ENCODE measurements around the gene AHDC1.
A peak's percentile ranks its signal among the peaks of the same experiment; 100 is the strongest.

The AHDC1 gene

GRCh38 chr1:27527223-27527889, 76.6 kb downstream of the AHDC1 start:
- peak; percentile 99 for DNase-seq

- peak; percentile 62 for DNase-seq
Observed at GRCh38 chr1:27526569-27527222, 77.2 kb downstream of the AHDC1 start.

- DNase-seq = peak; percentile 80
Observed at GRCh38 chr1:27525296-27526272, 78.4 kb downstream of the AHDC1 start.

GRCh38 chr1:27523337-27524020, 80.5 kb downstream of the AHDC1 start:
- no peak for DNase-seq

GRCh38 chr1:27522432-27523336, 81.3 kb downstream of the AHDC1 start:
- peak; percentile 84 for DNase-seq

GRCh38 chr1:27521861-27522431, 82.0 kb downstream of the AHDC1 start:
- no peak for DNase-seq

- no peak for DNase-seq
Observed at GRCh38 chr1:27521336-27521831, 82.6 kb downstream of the AHDC1 start.

- peak; percentile 9 for DNase-seq
Observed at GRCh38 chr1:27520651-27521050, 83.3 kb downstream of the AHDC1 start.

GRCh38 chr1:27519331-27520258, 84.3 kb downstream of the AHDC1 start:
- peak; percentile 63 for DNase-seq

- no peak for DNase-seq
Observed at GRCh38 chr1:27518808-27519207, 85.1 kb downstream of the AHDC1 start.

GRCh38 chr1:27517907-27518718, 85.8 kb downstream of the AHDC1 start:
- DNase-seq = no peak

GRCh38 chr1:27517301-27517700, 86.6 kb downstream of the AHDC1 start:
- no peak for DNase-seq

- no peak for DNase-seq
Observed at GRCh38 chr1:27515626-27516025, 88.3 kb downstream of the AHDC1 start.

GRCh38 chr1:27513958-27514357, 90.0 kb downstream of the AHDC1 start:
- no peak for DNase-seq

- no peak for DNase-seq
Observed at GRCh38 chr1:27513528-27513927, 90.4 kb downstream of the AHDC1 start.

GRCh38 chr1:27509127-27510080, 94.5 kb downstream of the AHDC1 start:
- DNase-seq = no peak

- DNase-seq = no peak
Observed at GRCh38 chr1:27507960-27508665, 95.8 kb downstream of the AHDC1 start.
